Pancreas (tissue), 10 donors: Measurements from ENCODE around the gene TSC22D3. TPM values are rescaled to one million over a fixed set of nuclear protein-coding genes. Genes with fewer than 3 reads are reported as not detected.
A peak's percentile ranks its signal among the peaks of the same experiment; 100 is the strongest.
"Not testable (repeated sequence)": the region's sequence is repeated elsewhere in the genome, so short reads cannot be mapped to it uniquely, and the experiment has no call there.

Experiments used
- ATAC-seq, 4 donors: fragments of 200-7000 bp; cut with Tn5 transposase; one replicate each; pipeline versions ENCODE4 v1.8.0 to v1.9.1; 2020; ENCODE audit warnings: mild to moderate bottlenecking in 4 of 4, moderate library complexity in 4 of 4
- DNase-seq, 6 donors: peaks; one replicate each; pipeline ENCODE4 v3.0.0-alpha.2; 2020
- FAIRE-seq: peaks from 2 replicates; lab custom pipeline; 2012; peaks lifted over from hg19 to GRCh38; lab: Jason Lieb, UNC
- H3K27ac ChIP-seq, 4 donors: fragments of 200-600 bp; sonication (generic); 1 replicate in 3 of 4; 2 replicates in 1 of 4; pipeline versions ENCODE4 v1.5.0 to v1.8.0; 2020
- H3K27me3 ChIP-seq, 4 donors: fragments of 200-600 bp; one replicate each; pipeline ENCODE4 v1.8.0; 2021
- H3K36me3 ChIP-seq, 3 donors: fragments of 200-600 bp; sonication (generic) in 1 of 3; one replicate each; pipeline versions ENCODE4 v1.5.0 to v1.8.0; 2020 to 2021
- H3K4me1 ChIP-seq, 3 donors: fragments of 200-600 bp; one replicate each; pipeline ENCODE4 v1.8.0; 2021
- H3K4me3 ChIP-seq, 4 donors: fragments of 200-600 bp; sonication (generic) in 2 of 4; one replicate each; pipeline versions ENCODE4 v1.5.0 to v1.8.0; 2020 to 2021
- H3K9me3 ChIP-seq, 4 donors: fragments of 200-600 bp; one replicate each; pipeline ENCODE4 v1.8.0; 2021
- CTCF ChIP-seq, 4 donors: fragments of 200-600 bp; sonication (generic) in 3 of 4; IDR thresholded peaks; one replicate each; pipeline versions ENCODE4 v1.5.0 to v1.8.0; 2021; ENCODE audit warnings: antibody characterized with exemption in 4 of 4
- WGBS, 2 donors: extraction: QIAGEN DNeasy Blood & Tissue Kit; methylation state at CpG; one replicate each; pipeline ENCODE4 v1.1.7; 2013; 5-methylcytosine and 5-hydroxymethylcytosine counted together
- intact Hi-C, 3 donors: fragments of 100-400 bp; cut with DNase I; formaldehyde crosslinking; loops; one replicate each; pipeline versions ENCODE4 v1.11.1 to v1.14.2; 2022
- polyA plus RNA-seq, 2 donors: library from polyadenylated mRNA; stranded (reverse); fragments of 200-250 nt; gene quantifications; one replicate each; pipeline ENCODE4 v1.2.3, GENCODE V29; 2013
- total RNA-seq, 6 donors: library from RNA; stranded (reverse); fragmentation: NEBNext Ultra II Directional in 4 of 6; extraction: Animal tissue kit (Norgen Biotek cat#: 25700) in 4 of 6; gene quantifications; one replicate each; pipeline versions ENCODE4 v1.2.1 to v1.2.4, GENCODE V29; 2021 to 2023
- donor health status: healthy with polysubstance abuse.
- donor health status: DM: no; HTN: no; CAD: no; lungs with moderate emphysema.
- donor health status: DM: no; HTN: no; CAD: no.
- donor health status: control.
- donor health status: control.
- donor health status: Bipolar disorder and iron deficiency.
- donor health status: DM: yes; HTN: yes; CAD: no.
- donor health status: DM: no; HTN: no; CAD: no.
- donor health status: DM: no; HTN: no; CAD: no.
- donor health status: DM: yes; HTN: yes; CAD: no.

Gene TSC22D3
- total and polyA plus RNA-seq, 8 donors, result 12.8 to 86.6 (median 47.3) TPM

GRCh38 chrX:107686792-107687191, 88.8 kb downstream of the TSC22D3 start:
- FAIRE-seq (no peak), DNase-seq (no peak), ATAC-seq (no peak)
- Histone ChIP-seq H3K27me3 (no peaks in the 10 kb centered on the region), H3K4me3 (no peak overlapping the region), H3K27ac (peak overlapping the region in 1 of 4 donors; percentile 9), H3K4me1 (peaks cover 0 to 13% (median 0%) of the 10 kb centered on the region in 3 donors), H3K36me3 (no peaks in the 10 kb centered on the region), H3K9me3 (no peaks in the 10 kb centered on the region)
- intact Hi-C loops, result no loop called here
- WGBS, 2 donors, result 36 to 53% methylated on average over 3 of the region's 3 CpGs
- TF ChIP-seq CTCF (IDR thresholded peaks at IDR 0.05), result no peak

GRCh38 chrX:107686026-107686425, 89.6 kb downstream of the TSC22D3 start:
- Histone ChIP-seq H3K9me3 (no peaks in the 10 kb centered on the region), H3K4me1 (peaks cover 0 to 13% (median 0%) of the 10 kb centered on the region in 3 donors), H3K4me3 (no peak overlapping the region), H3K27me3 (no peaks in the 10 kb centered on the region), H3K36me3 (no peaks in the 10 kb centered on the region), H3K27ac (peak overlapping the region in 1 of 4 donors; percentile 9)
- FAIRE-seq (no peak), ATAC-seq (no peak), DNase-seq (no peak)
- TF ChIP-seq CTCF (IDR thresholded peaks at IDR 0.05), result no peak
- intact Hi-C loops, result no loop called here
- 77 to 90% methylated on average over 3 of the region's 3 CpGs for WGBS, 2 donors

- H3K27me3 ChIP-seq, H3K4me3 ChIP-seq, DNase-seq, H3K36me3 ChIP-seq, ATAC-seq, intact Hi-C loops, FAIRE-seq, H3K9me3 ChIP-seq: not testable (repeated sequence)
- WGBS, 2 donors, result 90 to 97% methylated on average over 9 of the region's 9 CpGs
- Histone ChIP-seq H3K4me1 (peaks cover 0 to 13% (median 0%) of the 10 kb centered on the region in 3 donors), H3K27ac (peak overlapping the region in 1 of 4 donors; percentile 9)
These were observed 90.0 kb downstream of the TSC22D3 start for GRCh38 chrX:107685586-107685985.

- no peak overlapping the region for H3K4me3 ChIP-seq
- DNase-seq, result peak in 4 of 6 donors; percentile 74 to 82 (median 78)
- peak; percentile 88 to 94 (median 92) for ATAC-seq
- H3K27ac ChIP-seq, result peak overlapping the region in 2 of 4 donors; percentile 13 to 19
- H3K9me3 ChIP-seq, result no peaks in the 10 kb centered on the region
- H3K27me3 ChIP-seq, result no peaks in the 10 kb centered on the region
- 16 to 41% methylated on average over 5 of the region's 5 CpGs for WGBS, 2 donors
- peaks cover 0 to 13% (median 0%) of the 10 kb centered on the region in 3 donors for H3K4me1 ChIP-seq
- no peak for TF ChIP-seq CTCF (IDR thresholded peaks at IDR 0.05)
- no peaks in the 10 kb centered on the region for H3K36me3 ChIP-seq
- intact Hi-C loops, result no loop called here
- FAIRE-seq, result no peak
These were observed 90.6 kb downstream of the TSC22D3 start for GRCh38 chrX:107684956-107685385.

GRCh38 chrX:107683931-107684330, 91.7 kb downstream of the TSC22D3 start:
- Histone ChIP-seq H3K27ac (peak overlapping the region in 1 of 4 donors; percentile 58), H3K27me3 (no peaks in the 10 kb centered on the region), H3K4me1 (peaks cover 0 to 13% (median 0%) of the 10 kb centered on the region in 3 donors), H3K9me3 (no peaks in the 10 kb centered on the region), H3K4me3 (no peak overlapping the region), H3K36me3 (no peaks in the 10 kb centered on the region)
- DNase-seq (no peak), ATAC-seq (no peak), FAIRE-seq (no peak)
- intact Hi-C loops, result no loop called here
- 77 to 88% methylated on average over 3 of the region's 3 CpGs for WGBS, 2 donors
- TF ChIP-seq CTCF (IDR thresholded peaks at IDR 0.05), result no peak
